Tongue (tissue), 2 donors: ENCODE results near the gene ALS2CL. TPM values are rescaled to one million over a fixed set of nuclear protein-coding genes. Genes with fewer than 3 reads are reported as not detected.
A peak's percentile ranks its signal among the peaks of the same experiment; 100 is the strongest.
"Not testable (repeated sequence)": the region's sequence is repeated elsewhere in the genome, so short reads cannot be mapped to it uniquely, and the experiment has no call there.

Source experiments
- DNase-seq: peaks from one replicate; pipeline ENCODE4 v3.0.0-alpha.2; 2015
- total RNA-seq: library from RNA; depleted of rRNA; stranded (reverse); fragments of >200 nt; gene quantifications from one replicate; pipeline ENCODE4 v1.2.3, GENCODE V29; 2014

Gene ALS2CL
- total RNA-seq, 1 donor from 2014 or later = 39.8 TPM

- not testable (repeated sequence) for DNase-seq
Measured at GRCh38 chr3:46704346-46704745, 10.9 kb upstream of the ALS2CL start.

- no peak for DNase-seq
Measured at GRCh38 chr3:46703013-46703520, 9.6 kb upstream of the ALS2CL start.

GRCh38 chr3:46702246-46703012 is 8.9 kb upstream of the ALS2CL start:
- no peak for DNase-seq

- no peak for DNase-seq
Measured at GRCh38 chr3:46701181-46701939, 7.9 kb upstream of the ALS2CL start, which contains the start of gene TMIE. TSS of gene TMIE (plus strand) at chr3:46701392. CDS start at chr3:46701488, 96 bp downstream.

- peak; percentile 53 for DNase-seq
Measured at GRCh38 chr3:46700772-46701171, 7.3 kb upstream of the ALS2CL start.

GRCh38 chr3:46699676-46700523 is 6.4 kb upstream of the ALS2CL start:
- DNase-seq = no peak

- peak; percentile 72 for DNase-seq
Measured at GRCh38 chr3:46695962-46696894, 2.7 kb upstream of the ALS2CL start.

- DNase-seq = peak; percentile 75
Measured at GRCh38 chr3:46695177-46695961, 1.9 kb upstream of the ALS2CL start.

GRCh38 chr3:46694520-46694919 is 1.0 kb upstream of the ALS2CL start:
- DNase-seq = no peak

GRCh38 chr3:46693892-46694226 is 380 bp upstream of the ALS2CL start:
- no peak for DNase-seq

GRCh38 chr3:46692566-46692990 is 901 bp downstream of the ALS2CL start:
- DNase-seq = no peak

GRCh38 chr3:46690798-46691197 is 2.7 kb downstream of the ALS2CL start:
- peak; percentile 45 for DNase-seq

- no peak for DNase-seq
Measured at GRCh38 chr3:46685446-46685845, 8.0 kb downstream of the ALS2CL start.

GRCh38 chr3:46684891-46685290 is 8.6 kb downstream of the ALS2CL start:
- no peak for DNase-seq

GRCh38 chr3:46682974-46683373 is 10.5 kb downstream of the ALS2CL start:
- no peak for DNase-seq

GRCh38 chr3:46681856-46682540 is 11.5 kb downstream of the ALS2CL start:
- DNase-seq = no peak

GRCh38 chr3:46681387-46681786 is 12.1 kb downstream of the ALS2CL start:
- no peak for DNase-seq

GRCh38 chr3:46680298-46680826 is 13.1 kb downstream of the ALS2CL start:
- DNase-seq = no peak

GRCh38 chr3:46679681-46680080 is 13.8 kb downstream of the ALS2CL start:
- DNase-seq = no peak

- DNase-seq = no peak
Measured at GRCh38 chr3:46678280-46678679, 15.2 kb downstream of the ALS2CL start.
